CD4-positive, alpha-beta T cell (primary cell): Measurements from ENCODE around the gene ABCC4. TPM values are rescaled to one million over a fixed set of nuclear protein-coding genes. Genes with fewer than 3 reads are reported as not detected.

Experiments
- ATAC-seq: fragments of 200-7000 bp; cut with Tn5 transposase; one replicate; pipeline ENCODE4 v1.10.0; 2022; ENCODE audit warnings: mild to moderate bottlenecking; ENCODE audit not compliant: poor library complexity
- CTCF ChIA-PET: fragments of 350-600 bp; sonication (Branson Sonifier 250); formaldehyde crosslinking; loops from one replicate; lab custom pipeline; 2021; ENCODE audit warnings: antibody characterized with exemption, inconsistent platforms; lab: Charles Lee
- POLR2A ChIA-PET: fragments of 350-600 bp; sonication (Branson Sonifier 250); formaldehyde crosslinking; loops from one replicate; lab custom pipeline; 2021; ENCODE audit warnings: antibody characterized with exemption, inconsistent platforms; lab: Charles Lee
- DNase-seq, 14 experiments: peaks; one replicate each; pipeline ENCODE4 v3.0.0-alpha.2; 2013 to 2020; ENCODE audit warnings: mixed read lengths in 2 of 14
- H3K27ac ChIP-seq, 2 donors: one replicate each; pipeline versions ENCODE4 v1.5.1 to v1.7.0; 2013; ENCODE audit warnings: low read length in 2 of 2, low read depth in 1 of 2, mild to moderate bottlenecking in 1 of 2
- H3K27me3 ChIP-seq, 2 experiments: 1 replicate in 1 of 2; 2 replicates in 1 of 2; pipeline versions ENCODE4 v1.6.1 to v1.7.0; 2013; ENCODE audit warnings: low read length in 2 of 2, control low read depth in 1 of 2, mild to moderate bottlenecking in 1 of 2, moderate library complexity in 1 of 2; ENCODE audit not compliant: insufficient read depth in 2 of 2, control insufficient read depth in 1 of 2
- H3K36me3 ChIP-seq: one replicate; pipeline ENCODE4 v1.6.1; 2013; ENCODE audit warnings: low read length, control low read depth; ENCODE audit not compliant: insufficient read depth
- H3K4me1 ChIP-seq: one replicate; pipeline ENCODE4 v1.6.1; 2013; ENCODE audit warnings: low read length, control low read depth; ENCODE audit not compliant: insufficient read depth
- H3K4me3 ChIP-seq: one replicate; pipeline ENCODE4 v1.5.1; 2013; ENCODE audit warnings: mild to moderate bottlenecking, low read length, moderate library complexity
- H3K9me3 ChIP-seq, 2 experiments: 1 replicate in 1 of 2; 2 replicates in 1 of 2; pipeline versions ENCODE4 v1.6.1 to v1.7.0; 2013; ENCODE audit warnings: low read length in 2 of 2, mild to moderate bottlenecking in 2 of 2, control low read depth in 1 of 2, moderate library complexity in 1 of 2; ENCODE audit not compliant: control insufficient read depth in 1 of 2, insufficient read depth in 1 of 2
- H3K27ac Mint-ChIP-seq: one replicate; pipeline ENCODE4 v1.8.0; 2020; ENCODE audit warnings: mixed read lengths
- H3K27me3 Mint-ChIP-seq: one replicate; pipeline ENCODE4 v1.8.0; 2021; ENCODE audit warnings: mixed read lengths
- H3K36me3 Mint-ChIP-seq: one replicate; pipeline ENCODE4 v1.8.0; 2021; ENCODE audit warnings: low read depth, mixed read lengths
- H3K4me1 Mint-ChIP-seq: one replicate; pipeline ENCODE4 v1.8.0; 2021; ENCODE audit warnings: low read depth, mixed read lengths
- H3K4me3 Mint-ChIP-seq: one replicate; pipeline ENCODE4 v1.8.0; 2020; ENCODE audit warnings: mild to moderate bottlenecking, mixed read lengths
- H3K9me3 Mint-ChIP-seq: one replicate; pipeline ENCODE4 v1.8.0; 2020; ENCODE audit warnings: mixed read lengths
- CTCF ChIP-seq: fragments of 200-600 bp; IDR thresholded peaks from one replicate; pipeline ENCODE4 v1.8.0; 2022; ENCODE audit warnings: antibody characterized with exemption, mild to moderate bottlenecking
- intact Hi-C, 2 experiments: fragments of 100-400 bp; cut with DNase I in 1 of 2; cut with micrococcal nuclease in 1 of 2; formaldehyde crosslinking; loops; one replicate each; pipeline versions ENCODE4 v1.15.1 to v1.9.0; 2023 to 2025; cut with DNase I, micrococcal nuclease
- total RNA-seq, 174 experiments: library from RNA in 2 of 174; stranded (reverse) in 2 of 174; gene quantifications; one replicate each; pipeline ENCODE4 v1.2.3 and lab custom pipeline; 2021 to 2026

Gene ABCC4
- total RNA-seq, 2 experiments from 2014 or later: 4.0 to 4.4 TPM

DNA sequence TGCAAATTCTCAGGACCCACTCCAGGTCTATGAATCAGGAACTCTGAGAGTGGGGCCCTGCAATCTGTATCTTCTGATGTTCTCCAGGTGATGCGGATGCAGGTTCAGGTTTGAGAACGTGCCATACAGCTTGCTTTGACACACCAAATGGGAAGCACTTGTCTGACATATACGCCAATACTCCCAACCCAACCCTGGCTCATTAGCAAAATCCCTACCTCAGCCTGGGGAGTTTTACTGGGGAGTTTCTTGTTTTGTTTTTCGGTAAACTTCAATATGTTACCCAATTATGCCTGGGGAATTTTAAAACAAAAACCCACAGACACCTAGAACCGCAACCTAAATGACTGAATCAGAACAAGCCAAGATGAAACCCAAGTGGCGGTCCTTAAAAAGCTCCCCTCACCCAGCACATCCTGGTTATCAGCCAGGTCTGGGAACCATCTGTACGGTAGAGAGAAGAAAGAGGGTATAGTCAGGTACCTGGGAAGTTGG, 41.2 kb downstream of the ABCC4 start:
- Mint-ChIP-seq H3K9me3 (no peaks in the 10 kb centered on the region), H3K36me3 (peaks cover 23% of the 10 kb centered on the region), H3K27ac (no peak overlapping the region), H3K4me3 (no peak overlapping the region), H3K4me1 (no peaks in the 10 kb centered on the region), H3K27me3 (no peaks in the 10 kb centered on the region)
- Histone ChIP-seq H3K9me3 (no peaks in the 10 kb centered on the region), H3K27ac (no peak overlapping the region), H3K27me3 (no peaks in the 10 kb centered on the region), H3K4me3 (no peak overlapping the region), H3K4me1 (no peaks in the 10 kb centered on the region), H3K36me3 (no peaks in the 10 kb centered on the region)
- no peak for ATAC-seq
- intact Hi-C loops: no loop called here
- no peak for DNase-seq
- POLR2A ChIA-PET: no interaction called here
- CTCF ChIA-PET: no interaction called here
- no peak for TF ChIP-seq CTCF

- ChIA-PET POLR2A (no interaction called here), CTCF (no interaction called here)
- no peak for TF ChIP-seq CTCF
- Histone ChIP-seq H3K9me3 (no peaks in the 10 kb centered on the region), H3K4me3 (no peak overlapping the region), H3K27ac (no peak overlapping the region), H3K4me1 (no peaks in the 10 kb centered on the region), H3K27me3 (no peaks in the 10 kb centered on the region), H3K36me3 (no peaks in the 10 kb centered on the region)
- H3K4me3 Mint-ChIP-seq: no peak overlapping the region
- no peaks in the 10 kb centered on the region for H3K4me1 Mint-ChIP-seq
- H3K27me3 Mint-ChIP-seq: no peaks in the 10 kb centered on the region
- H3K9me3 Mint-ChIP-seq: no peaks in the 10 kb centered on the region
- no peak for ATAC-seq
- peaks cover 13% of the 10 kb centered on the region for H3K36me3 Mint-ChIP-seq
- DNase-seq: no peak
- intact Hi-C loops: no loop called here
- H3K27ac Mint-ChIP-seq: no peak overlapping the region
These were observed 42.5 kb downstream of the ABCC4 start for GRCh38 chr13:95258619-95259194.

GRCh38 chr13:95258098-95258497, 43.2 kb downstream of the ABCC4 start:
- TF ChIP-seq CTCF: no peak
- H3K4me3 Mint-ChIP-seq: no peak overlapping the region
- no peak overlapping the region for H3K27ac Mint-ChIP-seq
- no peaks in the 10 kb centered on the region for H3K4me1 Mint-ChIP-seq
- peaks cover 13% of the 10 kb centered on the region for H3K36me3 Mint-ChIP-seq
- H3K9me3 Mint-ChIP-seq: no peaks in the 10 kb centered on the region
- ChIA-PET POLR2A (no interaction called here), CTCF (no interaction called here)
- ATAC-seq (no peak), DNase-seq (no peak)
- no peaks in the 10 kb centered on the region for H3K9me3 ChIP-seq
- H3K27ac ChIP-seq: no peak overlapping the region
- no peaks in the 10 kb centered on the region for H3K27me3 Mint-ChIP-seq
- no peak overlapping the region for H3K4me3 ChIP-seq
- intact Hi-C loops: no loop called here
- no peaks in the 10 kb centered on the region for H3K36me3 ChIP-seq
- no peaks in the 10 kb centered on the region for H3K27me3 ChIP-seq
- no peaks in the 10 kb centered on the region for H3K4me1 ChIP-seq
